H1 (cell line): ENCODE data around the gene CRTC2. TPM values are rescaled to one million over a fixed set of nuclear protein-coding genes. Genes with fewer than 3 reads are reported as not detected.

Experiments used
- CTBP2 ChIP-seq: IDR thresholded peaks from 2 replicates; pipeline ENCODE4 v1.7.0; 2011; ENCODE audit warnings: borderline replicate concordance, mild to moderate bottlenecking, moderate library complexity, mixed read lengths, low read length; ENCODE audit not compliant: insufficient read depth, insufficient read length
- SIRT6 ChIP-seq: IDR thresholded peaks from one replicate; pipeline ENCODE4 v1.7.1; 2012; ENCODE audit warnings: low read length, inconsistent platforms
- TEAD4 ChIP-seq: IDR thresholded peaks from 2 replicates; pipeline ENCODE4 v1.6.1; 2012; ENCODE audit warnings: low read depth, low read length, inconsistent platforms, mixed read lengths
- polyA plus RNA-seq, 7 experiments: library from polyadenylated mRNA; depleted of rRNA in 3 of 7; stranded (reverse) in 5 of 7; unstranded in 2 of 7; fragments of >200 nt in 5 of 7; fragments of 200-250 nt in 2 of 7; gene quantifications; 1 replicate in 5 of 7; 2 replicates in 1 of 7; 4 replicates in 1 of 7; pipeline versions ENCODE4 v1.2.1 to v1.2.3, GENCODE V29; 2011 to 2013; ENCODE audit warnings: missing spikeins in 2 of 7, mixed read lengths in 2 of 7
- total RNA-seq: library from RNA; stranded (reverse); fragmentation: NEBNext Ultra II Directional; extraction: Animal tissue kit (Norgen Biotek cat#: 25700); gene quantifications from 2 replicates; pipeline ENCODE4 v1.2.1, GENCODE V29; 2021
- TF ChIP-seq, protein P1 (sequence below): fragments of 300-600 bp; sonication (generic); IDR thresholded peaks from 2 replicates; pipeline ENCODE4 v1.7.1; 2012; ENCODE audit warnings: low read length, moderate library complexity, mild to moderate bottlenecking, inconsistent platforms; ENCODE audit not compliant: insufficient replicate concordance
- TF ChIP-seq, protein P2 (sequence below): IDR thresholded peaks from 2 replicates; pipeline ENCODE4 v1.6.1; 2012; ENCODE audit warnings: low read length, inconsistent platforms

The CRTC2 gene
- total and polyA plus RNA-seq, 2 of the 8 experiments (the other 6 are each of a cell fraction or from before 2014, with no cell fraction given), result 28.6 to 34.3 TPM

DNA sequence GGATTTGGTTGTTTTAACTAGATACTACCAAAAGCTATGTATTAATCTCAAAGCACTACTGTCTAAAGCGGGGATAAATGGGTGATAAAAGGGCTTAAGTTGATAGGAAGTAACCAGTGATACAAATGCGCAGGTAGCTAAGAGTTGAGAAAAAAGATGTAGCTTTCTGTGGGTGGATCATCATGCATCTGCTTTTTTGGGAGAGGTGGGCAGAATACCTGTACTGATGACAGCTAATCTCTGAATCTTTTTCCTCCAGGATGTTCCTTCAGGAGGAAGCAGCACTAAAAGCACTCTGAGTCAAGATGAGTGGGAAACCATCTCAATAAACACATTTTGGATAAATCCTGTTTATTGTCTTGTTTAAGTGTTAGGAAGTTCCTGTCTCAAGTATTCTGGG, 33.4 kb upstream of the CRTC2 start (continued):
- TF ChIP-seq, protein P1, sequence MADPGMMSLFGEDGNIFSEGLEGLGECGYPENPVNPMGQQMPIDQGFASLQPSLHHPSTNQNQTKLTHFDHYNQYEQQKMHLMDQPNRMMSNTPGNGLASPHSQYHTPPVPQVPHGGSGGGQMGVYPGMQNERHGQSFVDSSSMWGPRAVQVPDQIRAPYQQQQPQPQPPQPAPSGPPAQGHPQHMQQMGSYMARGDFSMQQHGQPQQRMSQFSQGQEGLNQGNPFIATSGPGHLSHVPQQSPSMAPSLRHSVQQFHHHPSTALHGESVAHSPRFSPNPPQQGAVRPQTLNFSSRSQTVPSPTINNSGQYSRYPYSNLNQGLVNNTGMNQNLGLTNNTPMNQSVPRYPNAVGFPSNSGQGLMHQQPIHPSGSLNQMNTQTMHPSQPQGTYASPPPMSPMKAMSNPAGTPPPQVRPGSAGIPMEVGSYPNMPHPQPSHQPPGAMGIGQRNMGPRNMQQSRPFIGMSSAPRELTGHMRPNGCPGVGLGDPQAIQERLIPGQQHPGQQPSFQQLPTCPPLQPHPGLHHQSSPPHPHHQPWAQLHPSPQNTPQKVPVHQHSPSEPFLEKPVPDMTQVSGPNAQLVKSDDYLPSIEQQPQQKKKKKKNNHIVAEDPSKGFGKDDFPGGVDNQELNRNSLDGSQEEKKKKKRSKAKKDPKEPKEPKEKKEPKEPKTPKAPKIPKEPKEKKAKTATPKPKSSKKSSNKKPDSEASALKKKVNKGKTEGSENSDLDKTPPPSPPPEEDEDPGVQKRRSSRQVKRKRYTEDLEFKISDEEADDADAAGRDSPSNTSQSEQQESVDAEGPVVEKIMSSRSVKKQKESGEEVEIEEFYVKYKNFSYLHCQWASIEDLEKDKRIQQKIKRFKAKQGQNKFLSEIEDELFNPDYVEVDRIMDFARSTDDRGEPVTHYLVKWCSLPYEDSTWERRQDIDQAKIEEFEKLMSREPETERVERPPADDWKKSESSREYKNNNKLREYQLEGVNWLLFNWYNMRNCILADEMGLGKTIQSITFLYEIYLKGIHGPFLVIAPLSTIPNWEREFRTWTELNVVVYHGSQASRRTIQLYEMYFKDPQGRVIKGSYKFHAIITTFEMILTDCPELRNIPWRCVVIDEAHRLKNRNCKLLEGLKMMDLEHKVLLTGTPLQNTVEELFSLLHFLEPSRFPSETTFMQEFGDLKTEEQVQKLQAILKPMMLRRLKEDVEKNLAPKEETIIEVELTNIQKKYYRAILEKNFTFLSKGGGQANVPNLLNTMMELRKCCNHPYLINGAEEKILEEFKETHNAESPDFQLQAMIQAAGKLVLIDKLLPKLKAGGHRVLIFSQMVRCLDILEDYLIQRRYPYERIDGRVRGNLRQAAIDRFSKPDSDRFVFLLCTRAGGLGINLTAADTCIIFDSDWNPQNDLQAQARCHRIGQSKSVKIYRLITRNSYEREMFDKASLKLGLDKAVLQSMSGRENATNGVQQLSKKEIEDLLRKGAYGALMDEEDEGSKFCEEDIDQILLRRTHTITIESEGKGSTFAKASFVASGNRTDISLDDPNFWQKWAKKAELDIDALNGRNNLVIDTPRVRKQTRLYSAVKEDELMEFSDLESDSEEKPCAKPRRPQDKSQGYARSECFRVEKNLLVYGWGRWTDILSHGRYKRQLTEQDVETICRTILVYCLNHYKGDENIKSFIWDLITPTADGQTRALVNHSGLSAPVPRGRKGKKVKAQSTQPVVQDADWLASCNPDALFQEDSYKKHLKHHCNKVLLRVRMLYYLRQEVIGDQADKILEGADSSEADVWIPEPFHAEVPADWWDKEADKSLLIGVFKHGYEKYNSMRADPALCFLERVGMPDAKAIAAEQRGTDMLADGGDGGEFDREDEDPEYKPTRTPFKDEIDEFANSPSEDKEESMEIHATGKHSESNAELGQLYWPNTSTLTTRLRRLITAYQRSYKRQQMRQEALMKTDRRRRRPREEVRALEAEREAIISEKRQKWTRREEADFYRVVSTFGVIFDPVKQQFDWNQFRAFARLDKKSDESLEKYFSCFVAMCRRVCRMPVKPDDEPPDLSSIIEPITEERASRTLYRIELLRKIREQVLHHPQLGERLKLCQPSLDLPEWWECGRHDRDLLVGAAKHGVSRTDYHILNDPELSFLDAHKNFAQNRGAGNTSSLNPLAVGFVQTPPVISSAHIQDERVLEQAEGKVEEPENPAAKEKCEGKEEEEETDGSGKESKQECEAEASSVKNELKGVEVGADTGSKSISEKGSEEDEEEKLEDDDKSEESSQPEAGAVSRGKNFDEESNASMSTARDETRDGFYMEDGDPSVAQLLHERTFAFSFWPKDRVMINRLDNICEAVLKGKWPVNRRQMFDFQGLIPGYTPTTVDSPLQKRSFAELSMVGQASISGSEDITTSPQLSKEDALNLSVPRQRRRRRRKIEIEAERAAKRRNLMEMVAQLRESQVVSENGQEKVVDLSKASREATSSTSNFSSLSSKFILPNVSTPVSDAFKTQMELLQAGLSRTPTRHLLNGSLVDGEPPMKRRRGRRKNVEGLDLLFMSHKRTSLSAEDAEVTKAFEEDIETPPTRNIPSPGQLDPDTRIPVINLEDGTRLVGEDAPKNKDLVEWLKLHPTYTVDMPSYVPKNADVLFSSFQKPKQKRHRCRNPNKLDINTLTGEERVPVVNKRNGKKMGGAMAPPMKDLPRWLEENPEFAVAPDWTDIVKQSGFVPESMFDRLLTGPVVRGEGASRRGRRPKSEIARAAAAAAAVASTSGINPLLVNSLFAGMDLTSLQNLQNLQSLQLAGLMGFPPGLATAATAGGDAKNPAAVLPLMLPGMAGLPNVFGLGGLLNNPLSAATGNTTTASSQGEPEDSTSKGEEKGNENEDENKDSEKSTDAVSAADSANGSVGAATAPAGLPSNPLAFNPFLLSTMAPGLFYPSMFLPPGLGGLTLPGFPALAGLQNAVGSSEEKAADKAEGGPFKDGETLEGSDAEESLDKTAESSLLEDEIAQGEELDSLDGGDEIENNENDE, result no peak
- TF ChIP-seq, protein P2, sequence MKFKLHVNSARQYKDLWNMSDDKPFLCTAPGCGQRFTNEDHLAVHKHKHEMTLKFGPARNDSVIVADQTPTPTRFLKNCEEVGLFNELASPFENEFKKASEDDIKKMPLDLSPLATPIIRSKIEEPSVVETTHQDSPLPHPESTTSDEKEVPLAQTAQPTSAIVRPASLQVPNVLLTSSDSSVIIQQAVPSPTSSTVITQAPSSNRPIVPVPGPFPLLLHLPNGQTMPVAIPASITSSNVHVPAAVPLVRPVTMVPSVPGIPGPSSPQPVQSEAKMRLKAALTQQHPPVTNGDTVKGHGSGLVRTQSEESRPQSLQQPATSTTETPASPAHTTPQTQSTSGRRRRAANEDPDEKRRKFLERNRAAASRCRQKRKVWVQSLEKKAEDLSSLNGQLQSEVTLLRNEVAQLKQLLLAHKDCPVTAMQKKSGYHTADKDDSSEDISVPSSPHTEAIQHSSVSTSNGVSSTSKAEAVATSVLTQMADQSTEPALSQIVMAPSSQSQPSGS, result no peak
- TF ChIP-seq CTBP2, result no peak
- TF ChIP-seq TEAD4, result no peak
- TF ChIP-seq SIRT6, result no peak
